GM13977 (cell line): Measurements from ENCODE around the gene TMEM25.

Experiments used
- DNase-seq: peaks from one replicate; pipeline ENCODE4 v3.0.0; 2012; ENCODE audit warnings: low spot score
- CTCF ChIP-seq: IDR thresholded peaks from 2 replicates; pipeline ENCODE4 v1.5.1; 2012; ENCODE audit warnings: mild to moderate bottlenecking, control low read depth; ENCODE audit not compliant: insufficient read depth; ENCODE audit errors: extremely low read depth, missing control alignments
- in situ Hi-C: fragments of 300-500 bp; cut with MboI; formaldehyde crosslinking; loops from one replicate; pipeline ENCODE4 v1.12.0; 2022; ENCODE audit warnings: low sequenced_read_pairs, low pct_unique_long_range_greater_than_20kb, mixed read lengths, inconsistent platforms; ENCODE audit not compliant: unreplicated experiment

The TMEM25 gene

GRCh38 chr11:118524356-118524755 lies 6.6 kb upstream of the TMEM25 start:
- DNase-seq, result no peak
- TF ChIP-seq CTCF, result no peak
- in situ Hi-C loops, result no loop called here

GRCh38 chr11:118524757-118525470 lies 6.1 kb upstream of the TMEM25 start:
- in situ Hi-C loops, result no loop called here
- no peak for DNase-seq
- no peak for TF ChIP-seq CTCF

GRCh38 chr11:118526688-118527087 lies 4.3 kb upstream of the TMEM25 start:
- TF ChIP-seq CTCF, result no peak
- in situ Hi-C loops, result no loop called here
- DNase-seq, result no peak

- DNase-seq, result no peak
- TF ChIP-seq CTCF, result no peak
- in situ Hi-C loops, result no loop called here
Observed at GRCh38 chr11:118527109-118527508, 3.9 kb upstream of the TMEM25 start, which contains the start of gene TTC36. TSS of gene TTC36 (plus strand) at chr11:118527474. CDS start at chr11:118527495, 21 bp downstream.

- no peak for TF ChIP-seq CTCF
Observed at GRCh38 chr11:118528511-118528910, 2.5 kb upstream of the TMEM25 start.

GRCh38 chr11:118529584-118530175 lies 1.3 kb upstream of the TMEM25 start:
- no peak for DNase-seq
- in situ Hi-C loops, result no loop called here
- TF ChIP-seq CTCF, result no peak

More at GRCh38 chr11:118528511-118528910, 2.5 kb upstream of the TMEM25 start:
- no peak for DNase-seq
- in situ Hi-C loops, result no loop called here
